Right atrium auricular region (tissue), 2 donors: ENCODE measurements around the gene PCF11. TPM values are rescaled to one million over a fixed set of nuclear protein-coding genes. Genes with fewer than 3 reads are reported as not detected.

Experiments
- DNase-seq: peaks from one replicate; pipeline ENCODE4 v3.0.0-alpha.2; 2019; ENCODE audit warnings: low spot score
- H3K27ac ChIP-seq, 2 donors: fragments of 200-600 bp; sonication (generic); 1 replicate in 1 of 2; 2 replicates in 1 of 2; pipeline ENCODE4 v1.5.1; 2016 to 2019
- H3K27me3 ChIP-seq, 2 donors: fragments of 200-600 bp; sonication (generic); one replicate each; pipeline versions ENCODE4 v1.5.1 to v1.6.0; 2017 to 2019
- H3K36me3 ChIP-seq: fragments of 200-600 bp; sonication (generic); one replicate; pipeline ENCODE4 v1.5.1; 2016
- H3K4me1 ChIP-seq, 2 donors: fragments of 200-600 bp; sonication (generic); one replicate each; pipeline versions ENCODE4 v1.5.1 to v1.6.0; 2017 to 2019
- H3K4me3 ChIP-seq, 2 donors: fragments of 200-600 bp; sonication (generic); 1 replicate in 1 of 2; 2 replicates in 1 of 2; pipeline ENCODE4 v1.5.1; 2017 to 2019; ENCODE audit warnings: mild to moderate bottlenecking in 1 of 2, moderate library complexity in 1 of 2
- H3K9me3 ChIP-seq, 2 donors: fragments of 200-600 bp; sonication (generic); one replicate each; pipeline ENCODE4 v1.5.1; 2019
- total RNA-seq, 2 donors: library from RNA; depleted of rRNA; stranded (reverse); fragments of >200 nt; gene quantifications; one replicate each; pipeline ENCODE4 v1.1.0, GENCODE V29; 2016
- TF ChIP-seq, protein P1 (sequence below), 2 donors: fragments of 200-600 bp; sonication (generic); IDR thresholded peaks; one replicate each; pipeline ENCODE4 v1.5.1; 2019; ENCODE audit warnings: antibody characterized with exemption in 2 of 2

PCF11 gene
- total RNA-seq, 2 donors from 2014 or later = 26.9 to 30.5 TPM

GRCh38 chr11:83172551-83172950 lies 15.6 kb downstream of the PCF11 start:
- H3K9me3 ChIP-seq = no peaks in the 10 kb centered on the region
- H3K36me3 ChIP-seq = peaks cover 81% of the 10 kb centered on the region
- TF ChIP-seq, protein P1, sequence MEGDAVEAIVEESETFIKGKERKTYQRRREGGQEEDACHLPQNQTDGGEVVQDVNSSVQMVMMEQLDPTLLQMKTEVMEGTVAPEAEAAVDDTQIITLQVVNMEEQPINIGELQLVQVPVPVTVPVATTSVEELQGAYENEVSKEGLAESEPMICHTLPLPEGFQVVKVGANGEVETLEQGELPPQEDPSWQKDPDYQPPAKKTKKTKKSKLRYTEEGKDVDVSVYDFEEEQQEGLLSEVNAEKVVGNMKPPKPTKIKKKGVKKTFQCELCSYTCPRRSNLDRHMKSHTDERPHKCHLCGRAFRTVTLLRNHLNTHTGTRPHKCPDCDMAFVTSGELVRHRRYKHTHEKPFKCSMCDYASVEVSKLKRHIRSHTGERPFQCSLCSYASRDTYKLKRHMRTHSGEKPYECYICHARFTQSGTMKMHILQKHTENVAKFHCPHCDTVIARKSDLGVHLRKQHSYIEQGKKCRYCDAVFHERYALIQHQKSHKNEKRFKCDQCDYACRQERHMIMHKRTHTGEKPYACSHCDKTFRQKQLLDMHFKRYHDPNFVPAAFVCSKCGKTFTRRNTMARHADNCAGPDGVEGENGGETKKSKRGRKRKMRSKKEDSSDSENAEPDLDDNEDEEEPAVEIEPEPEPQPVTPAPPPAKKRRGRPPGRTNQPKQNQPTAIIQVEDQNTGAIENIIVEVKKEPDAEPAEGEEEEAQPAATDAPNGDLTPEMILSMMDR (IDR thresholded peaks at IDR 0.05) = no peak
- DNase-seq = no peak
- H3K4me3 ChIP-seq = no peak overlapping the region
- no peak overlapping the region for H3K27ac ChIP-seq
- peaks cover 0 to 65% of the 10 kb centered on the region in 2 donors for H3K4me1 ChIP-seq
- no peaks in the 10 kb centered on the region for H3K27me3 ChIP-seq

DNA sequence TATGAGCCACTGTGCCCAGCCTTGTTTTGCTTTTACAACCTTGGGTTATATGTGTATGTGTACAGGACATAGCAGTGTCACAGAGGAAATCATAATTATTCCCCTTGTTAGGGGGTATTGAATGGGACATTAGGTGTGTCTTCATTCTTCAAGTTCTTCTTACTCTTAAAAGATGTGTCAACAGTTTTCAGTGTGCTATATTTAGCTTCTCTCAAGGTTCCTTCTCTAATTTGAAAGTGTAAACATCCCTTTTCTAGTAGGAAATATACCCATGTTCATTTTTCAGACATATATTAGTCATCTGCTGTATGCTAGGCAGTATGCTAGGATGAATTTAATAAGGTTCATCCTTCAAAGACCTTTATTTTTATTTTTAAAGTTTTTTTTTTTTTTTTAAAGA lies 17.1 kb downstream of the PCF11 start:
- peaks cover 0 to 65% of the 10 kb centered on the region in 2 donors for H3K4me1 ChIP-seq
- no peaks in the 10 kb centered on the region for H3K9me3 ChIP-seq
- no peak overlapping the region for H3K4me3 ChIP-seq
- peaks cover 81% of the 10 kb centered on the region for H3K36me3 ChIP-seq
- DNase-seq = no peak
- no peak overlapping the region for H3K27ac ChIP-seq
- no peaks in the 10 kb centered on the region for H3K27me3 ChIP-seq
- TF ChIP-seq, protein P1 (IDR thresholded peaks at IDR 0.05) = no peak

- H3K36me3 ChIP-seq = peaks cover 81% of the 10 kb centered on the region
- DNase-seq = no peak
- no peaks in the 10 kb centered on the region for H3K9me3 ChIP-seq
- no peak overlapping the region for H3K4me3 ChIP-seq
- no peaks in the 10 kb centered on the region for H3K27me3 ChIP-seq
- peaks cover 0 to 49% of the 10 kb centered on the region in 2 donors for H3K4me1 ChIP-seq
- no peak overlapping the region for H3K27ac ChIP-seq
- TF ChIP-seq, protein P1 (IDR thresholded peaks at IDR 0.05) = no peak
These were observed 18.9 kb downstream of the PCF11 start for GRCh38 chr11:83175815-83176214.

DNA sequence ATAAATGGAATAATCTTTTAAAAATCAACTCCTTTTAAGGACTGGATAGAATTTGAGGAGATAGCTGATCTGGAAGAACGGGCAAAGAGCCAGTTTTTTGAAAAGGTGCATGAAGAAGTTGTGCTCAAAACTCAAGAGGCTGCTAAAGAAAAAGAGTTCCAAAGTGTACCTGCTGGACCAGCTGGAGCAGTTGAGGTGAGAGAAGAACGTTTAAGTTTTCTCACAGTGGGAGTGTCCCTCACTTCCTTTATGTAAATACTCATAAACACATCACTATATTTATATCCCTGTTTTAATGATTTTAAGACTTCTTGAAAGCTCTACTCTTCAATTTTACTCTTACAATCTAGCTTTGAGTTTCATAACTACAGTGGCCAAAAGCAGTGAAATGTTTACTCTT lies 24.9 kb downstream of the PCF11 start:
- TF ChIP-seq, protein P1 (IDR thresholded peaks at IDR 0.05) = no peak
- Histone ChIP-seq H3K4me1 (no peaks in the 10 kb centered on the region), H3K4me3 (no peak overlapping the region), H3K9me3 (no peaks in the 10 kb centered on the region), H3K36me3 (peaks cover 88% of the 10 kb centered on the region), H3K27me3 (no peaks in the 10 kb centered on the region), H3K27ac (no peak overlapping the region)
- no peak for DNase-seq

DNA sequence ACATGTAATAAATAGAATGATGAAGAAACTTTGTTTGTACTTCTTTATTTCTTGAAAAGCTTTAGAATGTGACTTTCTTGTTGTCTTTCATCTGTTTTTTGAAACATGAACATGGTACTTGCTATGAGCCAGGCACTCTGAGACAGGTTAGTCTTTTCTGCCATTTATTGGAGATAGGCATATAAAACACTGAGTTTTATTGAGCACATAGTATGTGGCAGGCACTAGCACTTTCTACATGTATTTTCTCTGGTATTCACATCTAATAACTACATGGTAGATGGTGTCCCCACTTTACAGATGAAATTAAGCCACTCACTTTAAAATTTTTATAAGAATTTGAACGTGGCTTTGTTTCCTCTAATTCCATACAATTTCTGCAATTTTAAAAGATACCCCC lies 28.8 kb downstream of the PCF11 start:
- TF ChIP-seq, protein P1 (IDR thresholded peaks at IDR 0.05) = no peak
- DNase-seq = no peak
- no peak overlapping the region for H3K27ac ChIP-seq
- H3K36me3 ChIP-seq = peaks cover 74% of the 10 kb centered on the region
- no peaks in the 10 kb centered on the region for H3K27me3 ChIP-seq
- H3K4me3 ChIP-seq = no peak overlapping the region
- no peaks in the 10 kb centered on the region for H3K4me1 ChIP-seq
- H3K9me3 ChIP-seq = no peaks in the 10 kb centered on the region

- no peaks in the 10 kb centered on the region for H3K27me3 ChIP-seq
- TF ChIP-seq, protein P1 (IDR thresholded peaks at IDR 0.05) = no peak
- H3K4me3 ChIP-seq = no peak overlapping the region
- no peak for DNase-seq
- peaks cover 0 to 5% of the 10 kb centered on the region in 2 donors for H3K4me1 ChIP-seq
- peaks cover 77% of the 10 kb centered on the region for H3K36me3 ChIP-seq
- H3K27ac ChIP-seq = no peak overlapping the region
- no peaks in the 10 kb centered on the region for H3K9me3 ChIP-seq
These were observed 30.5 kb downstream of the PCF11 start for GRCh38 chr11:83187465-83187864.
